ENCODE measurements around the gene POLR2I.
"Not testable (repeated sequence)": the region's sequence is repeated elsewhere in the genome, so short reads cannot be mapped to it uniquely, and the experiment has no call there.

Gene POLR2I

DNA sequence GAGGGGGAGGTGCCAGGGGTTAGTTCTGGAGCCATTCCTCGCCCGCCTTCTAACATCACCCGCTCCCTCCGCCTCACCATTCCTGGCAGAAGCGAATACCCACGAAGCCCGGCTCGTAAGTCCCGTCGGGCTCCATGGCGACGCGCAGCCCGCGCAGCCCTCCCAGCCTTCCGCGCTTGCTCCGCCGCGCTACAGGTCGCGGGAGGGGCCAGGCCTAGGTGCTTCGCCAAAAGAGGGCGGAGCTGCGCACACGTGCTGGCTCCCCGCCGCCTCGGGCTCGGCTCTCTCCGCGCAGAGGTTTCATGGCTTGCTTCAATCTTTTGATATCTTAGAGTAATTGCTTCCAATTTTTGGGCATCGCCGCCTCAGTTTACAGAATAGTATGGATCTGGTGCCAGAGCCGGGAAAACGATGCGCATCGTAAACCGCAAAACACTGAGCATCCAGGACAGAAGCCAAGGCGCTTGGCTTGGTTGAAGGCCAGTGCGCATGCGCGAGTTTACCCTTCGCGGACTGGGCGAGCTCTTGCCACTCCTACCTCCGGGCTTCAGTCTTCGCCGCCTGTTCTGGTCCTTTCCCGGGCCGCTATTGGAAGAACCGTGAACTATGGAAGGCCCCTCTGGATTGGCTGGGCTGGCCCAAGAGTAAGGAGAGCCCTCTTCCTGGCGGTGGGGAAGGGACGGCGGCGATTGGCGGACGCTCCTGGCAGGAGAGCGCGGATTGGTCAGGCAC lies at the start of gene POLR2I:
Gene POLR2I (minus strand): TSS at position 155 of the 732 bp plus-strand sequence. CDS start 19 bp downstream, at position 136.
- DNase-seq (ENCODE audit: low spot score) = peak; percentile 100

DNA sequence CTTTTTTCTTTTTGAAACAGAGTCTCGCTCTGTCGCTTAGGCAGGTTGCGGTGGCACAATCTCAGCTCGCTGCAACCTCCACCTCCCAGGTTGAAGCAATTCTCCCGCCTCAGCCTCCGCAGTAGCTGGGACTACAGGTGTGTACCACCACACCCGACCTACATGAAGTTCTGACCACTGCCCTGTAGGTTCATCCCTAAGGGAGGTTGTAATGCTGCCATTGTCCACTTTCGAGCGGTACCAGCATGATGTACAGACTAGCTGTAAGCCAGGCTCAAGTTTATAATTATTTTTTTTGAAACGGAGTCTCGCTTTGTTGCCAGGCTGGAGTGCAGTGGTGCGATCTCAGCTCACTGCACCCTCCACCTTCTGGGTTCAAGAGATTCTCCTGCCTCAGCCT lies 49.1 kb upstream of the POLR2I start:
- no peak for DNase-seq (ENCODE audit: low spot score)

DNA sequence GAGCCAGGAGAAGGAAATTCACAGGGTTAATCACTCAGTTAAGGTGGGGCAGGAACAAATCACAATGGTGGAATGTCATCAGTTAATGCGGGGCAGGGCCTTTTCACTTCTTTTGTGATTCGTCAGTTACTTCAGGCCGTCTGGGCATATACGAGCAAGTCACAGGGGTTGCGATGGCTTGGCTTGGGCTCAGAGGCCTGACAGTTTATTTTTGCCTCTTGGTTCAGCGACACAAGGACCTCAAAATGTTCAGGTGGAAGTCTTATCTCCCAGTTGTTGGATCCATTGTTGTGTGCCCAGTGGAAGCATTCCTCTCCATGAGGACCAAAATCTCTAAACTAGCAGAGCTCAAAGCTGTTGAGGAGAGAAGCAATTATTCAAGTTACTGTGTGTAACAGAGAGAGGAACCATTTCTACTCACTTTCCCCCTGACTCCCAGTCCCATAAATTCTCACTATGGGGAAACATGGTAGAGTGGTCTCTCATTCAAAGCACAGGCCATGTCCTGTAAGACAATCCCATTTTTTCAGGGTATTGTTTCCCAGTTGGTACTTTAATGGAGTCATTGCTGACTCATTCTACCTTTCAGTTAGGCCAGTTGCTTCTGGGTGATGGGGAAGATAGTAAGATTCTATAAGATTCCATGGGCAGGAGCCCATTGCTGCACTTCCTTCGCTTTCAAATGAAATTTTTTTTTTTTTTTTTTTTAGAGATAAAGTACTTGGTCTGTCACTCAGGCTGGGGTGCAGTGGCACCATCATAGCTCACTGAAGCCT lies 46.3 kb upstream of the POLR2I start:
- no peak for DNase-seq (ENCODE audit: low spot score)

DNA sequence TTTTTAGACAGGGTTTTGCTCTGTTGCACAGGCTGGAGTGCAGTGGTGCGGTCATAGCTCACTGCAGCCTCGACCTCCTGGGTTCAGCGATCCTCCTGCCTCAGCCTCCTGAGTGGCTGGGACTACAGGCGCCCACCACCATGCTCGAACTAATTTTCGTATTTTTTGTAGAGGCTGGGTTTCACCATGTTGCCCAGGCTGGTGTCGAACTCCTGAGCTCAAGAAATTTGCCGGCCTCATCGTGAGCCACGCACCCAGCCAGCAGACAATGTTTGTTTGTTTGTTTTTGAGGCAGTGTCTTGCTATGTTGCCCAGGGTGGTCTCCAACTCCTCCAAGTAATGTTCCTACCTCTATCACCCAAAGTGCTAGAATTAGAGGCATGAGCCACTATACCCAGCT lies 38.5 kb upstream of the POLR2I start:
- DNase-seq (ENCODE audit: low spot score) = no peak

DNA sequence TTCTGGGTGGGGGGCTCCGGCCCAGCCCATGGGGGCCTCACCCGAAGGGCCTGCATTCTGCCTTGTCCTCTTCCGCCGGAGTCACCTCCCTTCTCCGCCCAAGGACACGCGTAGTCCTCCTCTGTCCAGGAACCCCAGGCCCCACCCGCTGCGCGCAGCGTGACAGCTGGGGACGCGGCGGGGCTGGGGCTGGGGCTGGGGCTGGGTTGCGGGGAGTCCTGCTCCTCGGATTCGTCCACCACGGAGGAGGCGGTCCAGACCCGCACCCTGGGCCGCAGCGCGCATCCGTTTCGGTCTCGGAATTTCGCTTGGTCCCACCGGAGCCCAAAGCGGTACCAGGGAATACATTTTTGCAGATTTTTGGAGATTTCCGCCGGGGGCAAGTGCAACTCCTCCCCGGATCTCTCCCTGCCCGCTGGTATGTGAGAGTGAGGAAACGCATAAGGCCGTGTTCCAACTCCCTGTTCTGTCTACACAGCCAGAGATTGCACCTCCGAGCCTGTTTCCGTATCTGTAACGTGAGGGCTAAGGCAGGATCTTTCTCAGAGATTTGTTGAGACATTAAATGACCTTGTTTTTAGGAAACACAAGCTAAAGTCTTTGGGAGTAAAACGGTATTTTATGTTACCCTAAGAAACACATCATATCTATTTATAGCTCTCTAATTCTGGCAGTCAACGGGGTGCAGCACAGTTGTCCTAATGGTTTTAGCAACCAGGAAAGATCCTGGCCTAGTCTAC lies 37.8 kb upstream of the POLR2I start, which contains the start of gene COX7A1:
Gene COX7A1 (minus strand): TSS at position 96 of the 740 bp plus-strand sequence. CDS start 40 bp downstream, at position 56.
- DNase-seq (ENCODE audit: low spot score) = no peak

DNA sequence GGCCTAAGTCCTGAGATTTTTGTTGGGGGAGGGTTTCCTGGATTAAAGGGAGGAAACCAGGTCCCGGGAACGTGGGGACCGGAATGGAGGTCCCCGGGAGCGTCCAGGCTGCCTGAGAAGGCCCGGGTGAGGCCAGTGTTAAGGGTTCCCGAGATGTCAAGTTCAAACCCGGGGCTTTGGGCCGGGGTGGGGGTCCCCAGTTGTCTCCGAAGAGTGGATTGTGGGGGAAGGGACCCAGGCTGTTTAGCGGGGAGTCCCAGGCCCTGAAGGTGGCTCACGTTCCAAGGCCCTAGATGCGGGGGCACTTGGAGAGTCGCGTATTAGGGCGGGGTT lies 37.3 kb upstream of the POLR2I start:
- no peak for DNase-seq (ENCODE audit: low spot score)

DNA sequence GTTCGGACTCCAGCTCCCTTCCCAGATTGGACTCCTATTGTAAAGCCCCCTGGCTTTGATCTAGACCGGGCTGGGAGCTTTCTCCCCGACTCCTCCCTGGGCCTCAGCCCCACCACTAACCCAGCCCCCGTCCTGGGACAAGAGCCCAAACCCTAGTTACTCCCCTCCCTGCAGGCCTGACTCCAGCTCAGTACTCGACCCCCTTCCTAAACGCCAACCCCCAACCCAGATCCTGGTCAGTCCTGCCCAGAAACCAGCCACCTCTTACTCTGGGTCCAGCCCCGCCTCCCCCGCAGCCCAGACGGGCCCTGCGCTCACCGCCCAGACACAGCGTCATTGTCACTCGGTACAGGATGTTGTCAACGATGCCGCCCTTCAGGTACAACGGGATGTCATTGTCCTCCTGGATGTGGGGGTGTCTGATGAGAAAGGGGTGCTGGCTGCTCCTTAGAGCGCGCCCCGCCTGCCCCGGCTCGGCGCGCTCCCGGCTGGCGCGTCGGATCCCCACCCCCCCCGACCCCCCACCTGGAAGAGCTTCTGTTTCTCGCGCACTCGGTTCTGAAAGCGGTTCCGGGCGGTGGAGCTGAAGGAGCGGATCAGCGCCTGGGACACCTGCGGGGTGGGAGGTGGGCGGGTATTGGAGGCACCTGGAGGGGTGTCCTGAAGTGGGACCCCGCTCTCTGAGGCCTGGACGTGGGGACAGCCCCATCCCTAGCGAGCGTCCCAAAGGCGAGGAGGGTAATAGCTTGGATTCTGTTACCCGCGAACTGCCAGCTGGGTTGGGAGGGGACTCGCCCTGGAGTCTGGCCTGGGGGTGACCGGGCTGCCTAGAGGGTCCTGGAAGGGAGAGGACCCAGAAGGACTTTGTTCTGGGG lies 36.7 kb upstream of the POLR2I start:
- DNase-seq (ENCODE audit: low spot score) = no peak

DNA sequence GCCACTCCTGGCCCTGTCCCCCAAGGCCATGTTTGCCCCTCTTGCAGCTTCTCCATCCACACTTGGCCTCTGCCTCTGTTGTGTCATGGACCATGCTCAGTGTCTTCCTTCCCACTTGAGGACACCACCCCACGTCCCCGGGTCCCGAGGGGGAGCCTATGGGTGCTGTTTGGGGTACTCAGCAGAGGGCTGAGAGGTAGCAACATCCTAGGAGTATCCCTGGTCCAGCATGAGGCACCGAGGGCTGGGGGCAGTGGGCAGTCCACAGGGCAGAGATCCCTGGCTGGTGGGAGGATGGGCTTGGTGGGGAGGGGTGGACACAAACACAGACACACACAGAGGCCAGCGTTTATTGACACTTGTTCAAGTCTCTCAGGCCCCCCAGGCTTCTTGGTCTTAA lies 35.9 kb upstream of the POLR2I start:
- DNase-seq (ENCODE audit: low spot score) = no peak

DNA sequence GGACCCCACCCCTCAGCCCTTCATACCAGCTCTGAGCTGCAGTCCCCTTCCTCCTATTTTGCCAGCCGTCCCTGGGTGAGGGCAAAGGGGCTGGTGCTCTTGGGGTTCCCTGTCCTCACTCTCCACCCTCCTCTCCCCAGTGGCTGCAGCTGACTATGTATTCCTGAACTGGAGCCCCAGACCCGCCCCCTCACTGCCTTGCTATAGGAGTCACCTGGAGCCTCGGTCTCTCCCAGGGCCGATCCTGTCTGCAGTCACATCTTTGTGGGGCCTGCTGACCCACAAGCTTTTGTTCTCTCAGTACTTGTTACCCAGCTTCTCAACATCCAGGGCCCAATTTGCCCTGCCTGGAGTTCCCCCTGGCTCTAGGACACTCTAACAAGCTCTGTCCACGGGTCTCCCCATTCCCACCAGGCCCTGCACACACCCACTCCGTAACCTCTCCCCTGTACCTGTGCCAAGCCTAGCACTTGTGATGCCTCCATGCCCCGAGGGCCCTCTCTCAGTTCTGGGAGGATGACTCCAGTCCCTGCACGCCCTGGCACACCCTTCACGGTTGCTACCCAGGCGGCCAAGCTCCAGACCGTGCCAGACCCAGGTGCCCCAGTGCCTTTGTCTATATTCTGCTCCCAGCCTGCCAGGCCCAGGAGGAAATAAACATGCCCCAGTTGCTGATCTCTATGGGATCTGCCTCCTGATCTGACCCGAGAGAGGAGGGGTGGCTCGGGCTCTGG lies 35.2 kb upstream of the POLR2I start:
- DNase-seq (ENCODE audit: low spot score) = no peak

DNA sequence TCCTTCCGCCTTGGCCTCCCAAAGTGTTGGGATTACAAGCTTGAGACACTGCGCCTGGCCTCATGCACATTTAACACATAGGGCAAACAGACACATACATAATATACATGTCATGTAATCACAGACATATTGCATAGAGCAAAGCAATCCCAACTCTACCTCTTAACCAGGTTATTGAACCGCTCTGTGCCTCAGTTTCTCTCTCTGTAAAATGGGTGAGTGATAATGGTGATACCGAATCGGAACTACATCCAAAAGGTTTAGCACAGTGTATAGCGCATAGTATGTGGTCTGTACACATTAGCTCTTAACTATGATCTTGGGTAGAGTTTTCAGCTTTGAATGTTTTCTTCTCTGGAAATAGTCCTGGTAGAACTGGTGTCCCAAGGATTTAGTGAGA lies 29.9 kb upstream of the POLR2I start:
- no peak for DNase-seq (ENCODE audit: low spot score)

DNA sequence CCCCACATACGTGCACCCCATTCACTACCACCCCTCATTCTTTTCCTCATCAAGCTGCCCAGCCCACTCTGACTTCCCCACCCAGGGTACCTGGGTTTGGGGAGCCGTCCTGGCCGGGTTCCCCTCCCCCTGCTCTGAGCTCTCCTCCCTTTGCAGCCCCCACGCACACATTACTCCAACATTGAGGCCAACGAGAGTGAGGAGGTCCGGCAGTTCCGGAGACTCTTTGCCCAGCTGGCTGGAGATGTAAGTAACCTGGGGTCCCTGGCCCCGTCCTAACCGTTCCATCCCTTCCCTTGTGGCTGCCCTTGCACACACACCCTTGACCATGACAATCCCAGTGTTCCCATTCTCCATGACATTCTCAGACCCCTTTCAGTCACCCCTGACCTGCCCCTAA lies 27.8 kb upstream of the POLR2I start:
- DNase-seq (ENCODE audit: low spot score) = no peak

DNA sequence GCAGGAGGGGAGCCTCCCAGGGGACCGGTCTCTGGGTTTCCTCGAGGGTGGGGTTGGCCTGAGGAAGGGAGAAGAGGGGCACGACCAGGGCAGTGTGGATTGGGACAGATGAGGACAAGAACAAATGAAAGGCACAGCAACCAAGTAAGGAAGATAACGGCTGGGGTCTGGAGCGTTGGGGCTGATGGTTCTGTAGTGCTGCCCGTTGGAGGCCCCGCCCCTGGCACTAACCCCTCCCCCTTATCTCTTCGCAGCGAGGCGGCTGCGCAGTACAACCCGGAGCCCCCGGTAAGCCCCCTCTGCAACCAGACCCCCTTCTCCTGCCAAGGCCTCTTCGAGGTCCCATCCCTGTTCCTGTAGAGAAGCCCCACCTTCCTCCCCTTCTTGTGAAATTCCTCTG lies 27.4 kb upstream of the POLR2I start:
- no peak for DNase-seq (ENCODE audit: low spot score)

DNA sequence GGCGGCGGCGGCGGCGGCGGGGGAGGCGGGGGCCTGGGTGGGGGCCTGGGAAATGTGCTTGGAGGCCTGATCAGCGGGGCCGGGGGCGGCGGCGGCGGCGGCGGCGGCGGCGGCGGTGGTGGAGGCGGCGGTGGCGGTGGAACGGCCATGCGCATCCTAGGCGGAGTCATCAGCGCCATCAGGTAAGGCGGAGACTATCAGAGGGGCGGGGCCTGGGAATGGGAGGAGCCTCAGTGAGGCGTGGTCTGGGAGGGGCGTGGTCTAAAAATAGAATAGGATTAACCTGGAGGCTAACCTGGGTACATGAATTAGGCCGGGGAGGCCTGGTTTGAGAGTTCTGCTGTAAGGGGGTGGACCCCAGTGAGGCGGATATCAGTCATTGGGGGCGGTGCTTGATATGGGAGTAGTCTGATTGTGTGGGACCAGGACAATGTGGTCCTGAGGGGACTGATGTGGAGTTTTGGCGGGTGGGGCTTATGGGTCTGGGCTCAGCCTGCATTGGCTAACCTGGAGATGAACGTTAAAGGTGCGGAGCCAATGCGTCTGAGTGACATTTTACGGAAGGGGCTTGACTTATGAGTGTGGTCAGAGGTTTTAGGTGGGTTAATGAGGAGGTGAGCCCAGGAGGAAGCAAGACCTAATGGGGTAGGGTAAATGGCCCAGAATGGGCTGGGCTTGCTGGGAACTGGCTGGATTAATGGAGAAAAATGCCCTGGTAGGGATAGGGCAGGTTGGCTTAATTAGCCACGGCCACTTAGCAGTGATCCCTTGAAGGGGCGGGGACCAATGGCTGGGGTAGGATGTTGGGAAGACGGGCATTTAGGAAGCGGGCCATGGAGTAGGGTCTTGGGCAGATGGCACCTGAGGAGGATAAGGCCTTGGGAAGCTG lies 26.6 kb upstream of the POLR2I start:
- DNase-seq (ENCODE audit: low spot score) = peak; percentile 85

DNA sequence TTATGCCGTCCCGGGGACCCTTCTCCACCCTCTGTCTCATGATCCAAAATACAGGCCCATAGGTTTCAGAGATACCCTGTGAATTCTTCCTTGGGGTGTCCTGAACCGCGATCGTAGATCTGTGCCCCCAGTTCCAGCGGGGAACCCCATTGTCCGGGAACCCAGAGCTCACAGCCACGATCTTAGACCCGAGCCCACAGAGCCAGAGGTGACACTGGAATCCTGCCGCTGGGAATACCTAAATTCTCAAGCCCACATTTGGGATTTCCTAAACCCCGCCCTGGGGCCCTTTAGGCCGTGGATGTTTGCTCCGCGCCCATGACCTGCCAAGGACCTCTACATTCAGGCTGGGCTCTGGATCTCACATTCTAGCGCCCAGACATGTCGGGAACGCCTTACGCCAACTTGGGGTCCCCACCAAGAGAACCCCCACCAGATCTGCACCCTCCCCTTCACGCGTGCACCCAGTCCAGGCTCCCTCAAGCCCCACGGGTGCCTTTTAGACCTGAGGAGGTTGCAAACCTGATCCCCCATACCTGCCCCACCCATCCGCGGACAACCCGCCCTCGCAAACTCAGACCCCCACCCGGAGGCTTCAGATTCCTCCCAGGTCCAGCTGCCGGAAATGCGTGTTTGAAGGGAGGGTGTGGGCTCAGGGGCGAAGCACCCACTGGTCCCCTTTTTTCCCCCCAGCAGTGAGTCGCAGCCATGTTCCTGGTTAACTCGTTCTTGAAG lies 25.8 kb upstream of the POLR2I start:
- peak; percentile 39 for DNase-seq (ENCODE audit: low spot score)

DNA sequence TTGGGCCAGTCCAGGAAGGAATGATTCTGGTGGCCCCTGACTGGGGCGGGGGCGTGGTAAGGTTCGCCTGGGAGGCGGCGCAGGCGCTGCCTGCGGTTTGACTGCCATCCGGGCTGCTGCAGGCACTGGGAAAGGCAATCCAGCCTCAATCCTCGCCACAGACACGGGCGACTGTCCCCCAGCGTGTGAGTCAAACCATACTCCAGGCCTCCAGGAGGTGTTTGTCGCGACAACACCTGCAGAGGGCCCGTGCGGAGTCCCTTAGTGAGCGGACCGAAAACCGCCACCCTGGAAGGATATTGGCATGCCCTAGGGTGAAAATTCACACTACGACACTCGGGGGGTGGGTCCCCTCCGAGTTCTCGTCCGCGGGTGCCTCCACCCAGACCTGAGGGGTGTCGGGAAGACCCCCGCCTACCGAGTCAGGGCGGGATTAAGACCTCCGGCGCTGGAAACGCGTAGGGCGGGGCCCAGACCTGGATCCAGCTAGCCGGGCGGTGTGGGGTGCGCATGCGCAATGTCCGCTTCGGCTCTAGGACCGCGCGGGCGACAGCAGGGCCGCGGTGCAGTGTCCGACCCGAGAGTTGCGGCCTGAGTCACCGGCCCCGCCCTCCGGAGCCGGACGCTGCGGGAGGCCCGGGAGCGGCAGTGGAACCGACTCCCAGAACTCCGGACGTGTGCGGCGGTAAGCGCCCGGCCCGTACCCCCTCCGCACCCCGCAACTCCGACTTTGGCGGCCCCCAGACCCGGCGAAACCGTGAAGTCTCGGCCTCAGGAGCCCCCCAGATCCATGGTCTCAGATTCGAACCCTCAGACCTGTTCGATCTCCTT lies 25.0 kb upstream of the POLR2I start, which contains the start of gene CAPNS1:
Gene CAPNS1 (plus strand): TSS at position 594 of the 831 bp plus-strand sequence. CDS start 946 bp downstream, outside the sequence.
- peak; percentile 91 for DNase-seq (ENCODE audit: low spot score)

DNA sequence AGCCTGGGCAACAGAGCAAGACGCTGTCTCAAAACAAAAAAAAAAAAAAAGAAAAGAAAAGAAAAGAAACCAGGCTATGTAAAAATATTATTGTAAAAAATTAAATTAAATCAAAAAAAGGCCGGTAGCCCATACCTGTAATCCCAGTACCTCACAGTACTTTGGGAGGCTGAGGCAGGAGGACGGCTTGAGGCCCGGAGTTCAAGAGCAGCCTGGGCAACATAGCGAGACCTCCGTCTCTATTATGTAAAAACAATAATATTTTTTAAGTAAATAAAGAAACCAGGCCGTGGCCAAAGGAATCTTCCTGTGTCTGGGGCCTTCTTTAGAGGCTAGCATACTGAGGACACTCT lies 24.4 kb upstream of the POLR2I start:
- DNase-seq (ENCODE audit: low spot score) = no peak

DNA sequence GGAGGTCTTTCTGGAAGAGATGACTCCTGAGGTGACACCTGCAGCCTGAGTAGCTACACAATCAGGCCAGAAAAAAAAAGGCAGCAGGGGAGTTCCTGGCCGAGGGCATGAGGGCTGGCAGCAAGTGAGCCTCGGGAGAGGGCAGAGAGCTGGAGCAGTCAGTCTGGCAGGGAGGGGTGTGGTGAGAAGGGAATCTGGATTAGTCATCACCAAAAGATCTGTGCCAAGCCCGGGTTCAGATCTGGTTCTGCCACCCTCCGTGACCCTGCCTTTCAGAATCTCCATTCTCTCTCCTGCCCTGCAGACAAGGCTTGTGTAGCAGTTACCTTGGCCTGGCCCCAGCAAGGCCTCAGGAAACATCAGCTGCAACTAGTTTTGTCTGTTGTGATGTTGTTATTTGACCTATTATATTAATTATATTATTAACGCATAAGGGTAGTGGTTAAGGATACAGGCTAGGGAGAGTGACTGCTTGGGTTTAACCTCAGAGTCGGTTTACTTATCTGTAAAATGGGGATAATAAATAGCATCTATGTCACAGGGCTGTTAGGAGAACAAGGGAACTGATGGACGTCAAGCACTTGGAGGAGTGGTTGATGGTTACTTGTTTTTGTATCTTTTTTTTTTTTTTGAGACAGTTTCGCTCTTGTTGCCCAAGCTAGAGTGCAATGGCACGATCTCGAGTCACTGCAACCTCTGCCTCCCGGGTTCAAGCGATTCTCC lies 22.4 kb upstream of the POLR2I start:
- DNase-seq (ENCODE audit: low spot score) = no peak

DNA sequence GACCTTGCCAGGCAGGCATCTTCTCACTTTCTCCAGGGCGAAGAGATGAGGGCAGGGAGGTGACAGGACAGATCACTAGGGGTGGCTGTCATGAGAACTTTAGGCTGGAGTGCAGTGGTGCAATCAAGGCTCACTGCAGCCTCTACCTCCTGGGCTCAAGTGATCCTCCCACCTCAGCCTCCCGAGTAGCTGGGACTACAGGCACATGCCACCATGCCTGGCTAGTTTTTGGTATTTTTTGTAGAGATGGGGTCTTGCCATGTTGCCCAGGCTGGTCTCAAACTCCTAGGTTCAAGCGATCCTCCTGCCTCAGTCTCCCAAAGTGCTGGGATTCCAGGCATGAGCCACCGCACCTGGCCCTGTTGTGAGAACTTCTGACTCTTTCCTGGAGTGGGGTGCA lies 20.2 kb upstream of the POLR2I start:
- not testable (repeated sequence) for DNase-seq (ENCODE audit: low spot score)

Measured in CD4-positive, alpha-beta T cell treated with Interleukin-6 at 100 ng/mL for 8 hours (primary cell).